A549 (cell line): ENCODE data around the gene NUCB1.

ENCODE experiments used
- CBX8 ChIP-seq: fragments of 200-600 bp; sonication (generic); IDR thresholded peaks from 2 replicates; pipeline ENCODE4 v1.6.1; 2016
- CTCF ChIP-seq: fragments of >200 bp; sonication (Bioruptor Twin); formaldehyde crosslinking; IDR thresholded peaks from 3 replicates; pipeline ENCODE4 v1.5.1; 2016
- EP300 ChIP-seq, 2 experiments: fragments of >200 bp; sonication (Bioruptor Twin); formaldehyde crosslinking; IDR thresholded peaks; 2 replicates in 1 of 2; 3 replicates in 1 of 2; pipeline ENCODE4 v1.6.1; 2016 to 2017
- KDM5A ChIP-seq: fragments of 200-600 bp; sonication (generic); IDR thresholded peaks from 2 replicates; pipeline ENCODE4 v1.6.1; 2016; ENCODE audit warnings: antibody characterized with exemption, mild to moderate bottlenecking
- POLR2A ChIP-seq: IDR thresholded peaks from 2 replicates; pipeline ENCODE4 v1.6.1; 2012; ENCODE audit warnings: mild to moderate bottlenecking, low read length
- REST ChIP-seq: fragments of 200-600 bp; sonication (generic); IDR thresholded peaks from 2 replicates; pipeline ENCODE4 v1.6.1; 2016; ENCODE audit warnings: antibody characterized with exemption, mild to moderate bottlenecking, moderate library complexity

- TF ChIP-seq CTCF (no peak), EP300 (IDR thresholded peaks at IDR 0.05) (no peak), POLR2A (no peak), REST (no peak), CBX8 (no peak), KDM5A (no peak)
Observed at GRCh38 chr19:48861313-48861712, 38.8 kb upstream of the NUCB1 start.
